Spleen (tissue), 7 donors: ENCODE measurements around the gene TMEM183A.

Source experiments
- POLR2A ChIP-seq, 3 donors: fragments of 450-650 bp; IDR thresholded peaks; one replicate each; pipeline ENCODE4 v1.5.1; 2017; ENCODE audit warnings: antibody characterized with exemption in 3 of 3, mild to moderate bottlenecking in 1 of 3
- POLR2AphosphoS5 ChIP-seq, 3 donors: sonication (generic); formaldehyde crosslinking; IDR thresholded peaks; one replicate each; pipeline ENCODE4 v1.5.1; 2017; ENCODE audit warnings: antibody characterized with exemption in 3 of 3
- TF ChIP-seq, protein P1 (sequence below), 11 experiments: fragments of 200-600 bp in 7 of 11; fragments of 450-650 bp in 4 of 11; sonication (generic) in 4 of 11; IDR thresholded peaks in 8 of 11; conservative IDR thresholded peaks in 3 of 11; 1 replicate in 7 of 11; 2 replicates in 4 of 11; pipeline versions ENCODE4 v1.4.0 to v1.8.0; 2016 to 2021; ENCODE audit warnings: antibody characterized with exemption in 11 of 11, inconsistent platforms in 4 of 11, mild to moderate bottlenecking in 1 of 11
- donor health status: DM: no; HTN: no; CAD: no; lungs with moderate emphysema.
- donor health status: DM: no; HTN: no; CAD: no.
- donor health status: DM: no; HTN: no; CAD: no.

DNA sequence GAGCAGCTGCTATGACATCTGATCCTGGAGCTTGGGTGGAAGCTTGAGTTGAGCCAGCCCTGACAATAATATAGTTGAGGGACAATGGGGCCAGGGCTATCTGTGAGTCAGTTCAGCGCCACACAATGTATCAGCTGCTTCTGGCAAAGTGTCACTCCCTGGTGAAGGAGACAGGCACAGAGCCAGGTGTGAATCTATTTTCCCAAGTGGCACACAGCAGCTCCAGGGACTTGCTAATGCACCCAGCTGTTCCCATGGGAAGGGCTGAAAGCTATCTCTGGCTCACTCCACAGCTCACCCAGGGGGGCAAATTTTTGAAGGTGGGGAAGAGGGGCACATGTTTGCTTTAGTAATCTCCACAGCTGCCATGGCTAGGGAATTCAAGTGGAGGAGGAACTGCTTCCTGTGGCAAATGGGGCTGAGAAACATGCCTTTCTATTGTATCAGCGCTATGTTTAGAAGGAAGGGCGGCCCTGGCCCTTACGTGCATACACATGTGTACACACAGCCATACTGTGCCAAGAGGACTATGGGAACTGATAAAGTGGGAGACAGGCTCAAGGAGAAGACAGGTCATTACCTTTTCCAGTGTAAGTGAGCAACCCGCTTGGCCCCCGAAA lies 42.3 kb upstream of the TMEM183A start:
- TF ChIP-seq, protein P1, sequence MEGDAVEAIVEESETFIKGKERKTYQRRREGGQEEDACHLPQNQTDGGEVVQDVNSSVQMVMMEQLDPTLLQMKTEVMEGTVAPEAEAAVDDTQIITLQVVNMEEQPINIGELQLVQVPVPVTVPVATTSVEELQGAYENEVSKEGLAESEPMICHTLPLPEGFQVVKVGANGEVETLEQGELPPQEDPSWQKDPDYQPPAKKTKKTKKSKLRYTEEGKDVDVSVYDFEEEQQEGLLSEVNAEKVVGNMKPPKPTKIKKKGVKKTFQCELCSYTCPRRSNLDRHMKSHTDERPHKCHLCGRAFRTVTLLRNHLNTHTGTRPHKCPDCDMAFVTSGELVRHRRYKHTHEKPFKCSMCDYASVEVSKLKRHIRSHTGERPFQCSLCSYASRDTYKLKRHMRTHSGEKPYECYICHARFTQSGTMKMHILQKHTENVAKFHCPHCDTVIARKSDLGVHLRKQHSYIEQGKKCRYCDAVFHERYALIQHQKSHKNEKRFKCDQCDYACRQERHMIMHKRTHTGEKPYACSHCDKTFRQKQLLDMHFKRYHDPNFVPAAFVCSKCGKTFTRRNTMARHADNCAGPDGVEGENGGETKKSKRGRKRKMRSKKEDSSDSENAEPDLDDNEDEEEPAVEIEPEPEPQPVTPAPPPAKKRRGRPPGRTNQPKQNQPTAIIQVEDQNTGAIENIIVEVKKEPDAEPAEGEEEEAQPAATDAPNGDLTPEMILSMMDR (IDR thresholded peaks at IDR 0.05 in 8 of 11, conservative IDR thresholded peaks at IDR 0.05 in 3 of 11): no peak
- TF ChIP-seq POLR2A (IDR thresholded peaks at IDR 0.05) (no peak), POLR2AphosphoS5 (IDR thresholded peaks at IDR 0.05) (no peak)
